NCI-H1092 treated with DMSO at 0.1 percent for 48 hours (cell line): ENCODE results near the gene FBLN1.

Source experiments
- DNase-seq: peaks from one replicate; lab custom pipeline; 2025; lab: John Stamatoyannopoulos, UW

FBLN1 gene

GRCh38 chr22:45504373-45505341 is 2.0 kb downstream of the FBLN1 start:
- DNase-seq, result no peak

GRCh38 chr22:45505991-45506747 is 3.5 kb downstream of the FBLN1 start:
- no peak for DNase-seq

- no peak for DNase-seq
Observed at GRCh38 chr22:45506816-45507360, 4.2 kb downstream of the FBLN1 start.

- no peak for DNase-seq
Observed at GRCh38 chr22:45507798-45508197, 5.1 kb downstream of the FBLN1 start.

GRCh38 chr22:45508814-45509213 is 6.1 kb downstream of the FBLN1 start:
- no peak for DNase-seq

GRCh38 chr22:45510376-45511232 is 7.9 kb downstream of the FBLN1 start:
- DNase-seq, result no peak

GRCh38 chr22:45511847-45512261 is 9.2 kb downstream of the FBLN1 start:
- DNase-seq, result no peak

- no peak for DNase-seq
Observed at GRCh38 chr22:45512363-45512762, 9.7 kb downstream of the FBLN1 start.

- no peak for DNase-seq
Observed at GRCh38 chr22:45515676-45516075, 13.0 kb downstream of the FBLN1 start.

- DNase-seq, result no peak
Observed at GRCh38 chr22:45516163-45516562, 13.5 kb downstream of the FBLN1 start.

GRCh38 chr22:45516923-45517675 is 14.4 kb downstream of the FBLN1 start:
- no peak for DNase-seq

- DNase-seq, result no peak
Observed at GRCh38 chr22:45518136-45518535, 15.5 kb downstream of the FBLN1 start.

GRCh38 chr22:45518580-45518991 is 15.9 kb downstream of the FBLN1 start:
- DNase-seq, result no peak

GRCh38 chr22:45521178-45521577 is 18.5 kb downstream of the FBLN1 start:
- DNase-seq, result no peak

- DNase-seq, result no peak
Observed at GRCh38 chr22:45522462-45522861, 19.8 kb downstream of the FBLN1 start.

GRCh38 chr22:45524157-45524556 is 21.5 kb downstream of the FBLN1 start:
- DNase-seq, result no peak

- DNase-seq, result no peak
Observed at GRCh38 chr22:45524966-45525365, 22.3 kb downstream of the FBLN1 start.

- no peak for DNase-seq
Observed at GRCh38 chr22:45525480-45525879, 22.8 kb downstream of the FBLN1 start.

GRCh38 chr22:45526281-45526680 is 23.6 kb downstream of the FBLN1 start:
- no peak for DNase-seq

- no peak for DNase-seq
Observed at GRCh38 chr22:45526768-45527360, 24.2 kb downstream of the FBLN1 start.

GRCh38 chr22:45527456-45527855 is 24.8 kb downstream of the FBLN1 start:
- DNase-seq, result no peak
